Measurements from ENCODE around the gene KCNJ3.
"Not testable (repeated sequence)": the region's sequence is repeated elsewhere in the genome, so short reads cannot be mapped to it uniquely, and the experiment has no call there.

KCNJ3 gene

GRCh38 chr2:154844513-154844912 is 146.0 kb downstream of the KCNJ3 start:
- no peak for DNase-seq (ENCODE audit: low spot score)

GRCh38 chr2:154846842-154847241 is 148.3 kb downstream of the KCNJ3 start:
- DNase-seq (ENCODE audit: low spot score) = no peak

GRCh38 chr2:154849482-154849881 is 151.0 kb downstream of the KCNJ3 start:
- DNase-seq (ENCODE audit: low spot score) = no peak

GRCh38 chr2:154850532-154850931 is 152.0 kb downstream of the KCNJ3 start:
- no peak for DNase-seq (ENCODE audit: low spot score)

- DNase-seq (ENCODE audit: low spot score) = no peak
Observed at GRCh38 chr2:154855138-154855537, 156.6 kb downstream of the KCNJ3 start.

- not testable (repeated sequence) for DNase-seq (ENCODE audit: low spot score)
Observed at GRCh38 chr2:154867151-154867550, 168.7 kb downstream of the KCNJ3 start.

GRCh38 chr2:154875999-154876398 is 177.5 kb downstream of the KCNJ3 start:
- DNase-seq (ENCODE audit: low spot score) = no peak

- DNase-seq (ENCODE audit: low spot score) = no peak
Observed at GRCh38 chr2:154882725-154883124, 184.2 kb downstream of the KCNJ3 start.

GRCh38 chr2:154886316-154886715 is 187.8 kb downstream of the KCNJ3 start:
- DNase-seq (ENCODE audit: low spot score) = no peak

GRCh38 chr2:154898269-154898668 is 199.8 kb downstream of the KCNJ3 start:
- DNase-seq (ENCODE audit: low spot score) = no peak

GRCh38 chr2:154901063-154901462 is 202.6 kb downstream of the KCNJ3 start:
- DNase-seq (ENCODE audit: low spot score) = no peak

Measured in ecto neural progenitor cell (in vitro differentiated cells).